Measurements from ENCODE around the gene CHD2. TPM values are rescaled to one million over a fixed set of nuclear protein-coding genes. Genes with fewer than 3 reads are reported as not detected.
A peak's percentile ranks its signal among the peaks of the same experiment; 100 is the strongest.

The CHD2 gene
- total RNA-seq, 4 donors from 2014 or later: 26.9 to 55.5 (median 33.7) TPM

DNA sequence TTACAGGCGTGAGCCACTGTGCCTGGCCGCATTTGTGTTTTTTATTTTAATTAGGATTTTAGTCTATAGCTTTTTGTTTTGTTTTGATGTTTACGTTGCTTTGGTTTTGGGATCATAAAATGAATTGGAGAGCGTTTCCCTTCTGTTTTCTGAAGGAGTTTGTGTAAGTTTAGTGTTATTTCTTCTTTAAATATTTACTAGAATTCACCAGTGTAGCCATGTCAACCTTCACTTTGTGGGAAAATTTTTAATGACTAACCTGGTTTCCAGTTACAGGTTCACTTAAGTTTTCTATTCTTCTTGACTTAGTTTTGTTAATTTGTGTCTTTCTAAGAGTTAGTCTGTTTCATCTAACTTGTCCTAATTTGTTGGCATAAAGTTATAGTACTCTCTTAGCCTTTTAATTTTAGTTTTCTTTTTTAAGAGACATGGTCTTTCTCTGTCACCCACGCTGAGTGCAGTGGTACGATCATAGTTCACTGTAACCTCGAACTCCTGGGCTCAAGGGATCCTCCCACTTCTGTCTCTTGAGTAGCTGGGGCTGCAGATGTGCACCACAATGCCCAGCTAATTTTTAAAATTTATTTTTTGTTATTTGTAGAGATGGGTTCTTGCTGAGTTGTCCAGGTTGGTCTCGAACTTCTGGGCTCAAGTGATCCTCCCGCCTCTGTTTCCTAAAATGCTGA, 61.0 kb downstream of the CHD2 start:
- in situ Hi-C loops (cut with MboI; ENCODE audit: low sequenced_read_pairs in 4 of 4) (no loop called here), intact Hi-C loops (cut with DNase I; ENCODE audit: low total_unique reads) (no loop called here)
- Histone ChIP-seq H3K27me3 (no peaks in the 10 kb centered on the region), H3K9me3 (no peaks in the 10 kb centered on the region), H3K27ac (peak overlapping the region in 1 of 4 donors; percentile 79), H3K4me3 (no peak overlapping the region), H3K36me3 (peaks cover 3 to 47% of the 10 kb centered on the region in 2 donors), H3K4me1 (peaks cover 8 to 11% of the 10 kb centered on the region in 2 donors)
- no peak for DNase-seq
- TF ChIP-seq, protein P1, sequence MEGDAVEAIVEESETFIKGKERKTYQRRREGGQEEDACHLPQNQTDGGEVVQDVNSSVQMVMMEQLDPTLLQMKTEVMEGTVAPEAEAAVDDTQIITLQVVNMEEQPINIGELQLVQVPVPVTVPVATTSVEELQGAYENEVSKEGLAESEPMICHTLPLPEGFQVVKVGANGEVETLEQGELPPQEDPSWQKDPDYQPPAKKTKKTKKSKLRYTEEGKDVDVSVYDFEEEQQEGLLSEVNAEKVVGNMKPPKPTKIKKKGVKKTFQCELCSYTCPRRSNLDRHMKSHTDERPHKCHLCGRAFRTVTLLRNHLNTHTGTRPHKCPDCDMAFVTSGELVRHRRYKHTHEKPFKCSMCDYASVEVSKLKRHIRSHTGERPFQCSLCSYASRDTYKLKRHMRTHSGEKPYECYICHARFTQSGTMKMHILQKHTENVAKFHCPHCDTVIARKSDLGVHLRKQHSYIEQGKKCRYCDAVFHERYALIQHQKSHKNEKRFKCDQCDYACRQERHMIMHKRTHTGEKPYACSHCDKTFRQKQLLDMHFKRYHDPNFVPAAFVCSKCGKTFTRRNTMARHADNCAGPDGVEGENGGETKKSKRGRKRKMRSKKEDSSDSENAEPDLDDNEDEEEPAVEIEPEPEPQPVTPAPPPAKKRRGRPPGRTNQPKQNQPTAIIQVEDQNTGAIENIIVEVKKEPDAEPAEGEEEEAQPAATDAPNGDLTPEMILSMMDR (IDR thresholded peaks at IDR 0.05 in 4 of 5, conservative IDR thresholded peaks at IDR 0.05 in 1 of 5): no peak
- TF ChIP-seq POLR2A (IDR thresholded peaks at IDR 0.05): no peak
- no peak for ATAC-seq

DNA sequence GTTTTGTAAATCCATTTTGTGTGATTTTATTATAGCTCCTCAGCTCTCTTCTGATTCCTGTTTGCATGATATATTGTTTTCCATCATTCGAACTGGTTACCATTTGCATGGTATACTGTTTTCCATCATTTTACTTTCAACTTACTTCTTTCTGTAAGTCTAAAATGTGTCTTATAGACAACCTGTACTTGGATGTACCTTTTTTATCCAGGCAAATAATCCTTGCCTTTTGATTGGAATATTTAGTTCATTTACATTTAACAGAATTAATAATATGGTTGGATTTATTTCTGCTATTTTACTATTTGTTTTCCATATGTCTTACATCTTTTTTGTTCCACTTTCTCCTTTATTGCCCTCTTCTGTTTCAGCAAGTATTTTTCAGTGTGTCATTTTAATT, 62.8 kb downstream of the CHD2 start:
- in situ Hi-C loops (cut with MboI; ENCODE audit: low sequenced_read_pairs in 4 of 4): no loop called here
- H3K27ac ChIP-seq: no peak overlapping the region
- TF ChIP-seq POLR2A (IDR thresholded peaks at IDR 0.05): no peak
- TF ChIP-seq, protein P1 (IDR thresholded peaks at IDR 0.05 in 4 of 5, conservative IDR thresholded peaks at IDR 0.05 in 1 of 5): no peak
- intact Hi-C loops (cut with DNase I; ENCODE audit: low total_unique reads): no loop called here
- ATAC-seq (no peak), DNase-seq (no peak)
- no peaks in the 10 kb centered on the region for H3K27me3 ChIP-seq
- H3K4me3 ChIP-seq: no peak overlapping the region
- no peaks in the 10 kb centered on the region for H3K9me3 ChIP-seq
- peaks cover 3 to 8% of the 10 kb centered on the region in 2 donors for H3K4me1 ChIP-seq
- H3K36me3 ChIP-seq: peaks cover 4 to 39% of the 10 kb centered on the region in 2 donors

DNA sequence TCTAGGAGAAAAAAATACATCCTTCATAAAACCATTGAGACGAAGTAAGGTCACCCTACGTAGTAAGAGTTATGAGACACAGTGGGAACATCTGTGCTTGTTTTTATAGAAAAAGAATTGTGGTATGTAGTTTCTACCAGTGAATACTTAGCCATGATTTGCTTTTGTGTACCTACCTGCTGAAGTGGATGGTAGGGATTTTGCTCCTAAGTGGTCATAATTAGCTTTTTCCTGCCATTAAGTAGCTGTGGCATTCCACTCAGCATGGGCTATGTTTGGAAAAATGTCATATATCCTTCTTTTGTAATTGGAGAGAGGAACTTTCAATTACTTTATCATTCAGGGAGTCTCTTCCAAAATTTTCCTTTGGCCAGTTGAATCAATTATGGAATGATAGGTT, 63.7 kb downstream of the CHD2 start:
- DNase-seq (no peak), ATAC-seq (no peak)
- Histone ChIP-seq H3K4me3 (no peak overlapping the region), H3K27ac (no peak overlapping the region), H3K36me3 (peaks cover 5 to 44% of the 10 kb centered on the region in 2 donors), H3K27me3 (no peaks in the 10 kb centered on the region), H3K9me3 (no peaks in the 10 kb centered on the region), H3K4me1 (peaks cover 4 to 7% of the 10 kb centered on the region in 2 donors)
- TF ChIP-seq POLR2A (IDR thresholded peaks at IDR 0.05): no peak
- TF ChIP-seq, protein P1 (IDR thresholded peaks at IDR 0.05 in 4 of 5, conservative IDR thresholded peaks at IDR 0.05 in 1 of 5): no peak
- intact Hi-C loops (cut with DNase I; ENCODE audit: low total_unique reads) (no loop called here), in situ Hi-C loops (cut with MboI; ENCODE audit: low sequenced_read_pairs in 4 of 4) (no loop called here)

DNA sequence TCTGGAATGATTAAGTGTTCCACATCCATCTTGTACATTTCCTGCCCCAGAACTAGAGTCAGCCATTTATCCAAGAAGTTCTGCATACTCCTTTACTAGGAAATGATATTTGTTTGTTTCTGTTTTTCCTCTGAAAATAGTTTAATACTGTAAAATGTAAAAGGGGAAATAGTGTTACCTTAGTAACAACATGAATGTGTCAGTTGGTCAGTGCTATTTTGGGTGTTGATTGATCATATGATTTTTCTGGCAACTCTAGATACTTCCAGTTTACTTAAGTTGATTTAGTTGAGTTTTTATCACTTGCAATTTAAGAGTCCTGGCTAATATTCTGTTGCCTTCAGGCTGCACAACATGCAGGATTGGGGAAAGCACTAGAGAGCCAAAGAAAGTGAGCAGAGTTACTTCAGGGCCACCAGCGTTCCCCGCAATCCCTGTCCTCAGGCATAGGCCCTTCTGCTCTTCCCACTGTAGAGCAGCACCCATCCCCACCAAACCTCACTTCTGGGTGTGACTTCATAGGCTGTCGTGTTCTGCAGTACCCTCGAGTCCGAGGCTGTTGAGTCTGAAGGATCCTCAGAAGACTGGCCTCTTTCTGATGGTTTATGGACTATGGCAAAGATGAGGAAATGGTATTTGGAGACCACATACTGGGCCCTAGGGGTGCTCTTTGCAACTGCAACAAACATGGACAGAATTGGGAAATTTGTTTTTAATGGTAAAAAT, 69.0 kb downstream of the CHD2 start:
- H3K4me3 ChIP-seq: no peak overlapping the region
- intact Hi-C loops (cut with DNase I; ENCODE audit: low total_unique reads): no loop called here
- no peaks in the 10 kb centered on the region for H3K9me3 ChIP-seq
- H3K4me1 ChIP-seq: peaks cover 15 to 28% of the 10 kb centered on the region in 2 donors
- H3K36me3 ChIP-seq: peaks cover 2 to 26% of the 10 kb centered on the region in 2 donors
- no peak for DNase-seq
- H3K27me3 ChIP-seq: no peaks in the 10 kb centered on the region
- TF ChIP-seq, protein P1 (IDR thresholded peaks at IDR 0.05 in 4 of 5, conservative IDR thresholded peaks at IDR 0.05 in 1 of 5): no peak
- TF ChIP-seq POLR2A (IDR thresholded peaks at IDR 0.05): no peak
- ATAC-seq: peak in 1 of 2 donors; percentile 20
- in situ Hi-C loops (cut with MboI; ENCODE audit: low sequenced_read_pairs in 4 of 4): no loop called here
- H3K27ac ChIP-seq: peak overlapping the region; percentile 33 to 57 (median 50)
